ENCODE measurements around the gene VAC14.

Gene VAC14

GRCh38 chr16:70698901-70699300, 102.1 kb downstream of the VAC14 start:
- Histone ChIP-seq H3K79me1 (ENCODE audit: low read length) (peaks cover 45% of the 10 kb centered on the region), H3K23ac (ENCODE audit: low read length) (no peak overlapping the region), H3K4me2 (ENCODE audit: low read length) (no peak overlapping the region), H2BK12ac (ENCODE audit: low read length) (no peak overlapping the region), H2BK5ac (ENCODE audit: low read depth, low read length, poor library complexity) (no peak overlapping the region), H3K14ac (ENCODE audit: low read length) (no peak overlapping the region), H3K27ac (ENCODE audit: low read depth, low read length) (no peak overlapping the region), H3K9ac (ENCODE audit: low read length) (no peak overlapping the region), H3K4ac (ENCODE audit: low read depth, low read length) (no peak overlapping the region), H2BK120ac (ENCODE audit: insufficient read depth, low read length, poor library complexity) (no peak overlapping the region), H3K79me2 (ENCODE audit: control insufficient read depth, insufficient read depth, low read length, poor library complexity) (no peaks in the 10 kb centered on the region), H3K36me3 (ENCODE audit: control insufficient read depth in 1 of 2, insufficient read depth in 2 of 2, low read length in 2 of 2) (peaks cover 8% of the 10 kb centered on the region in 2 experiments), H4K12ac (ENCODE audit: low read depth, low read length) (no peak overlapping the region), H3K4me3 (ENCODE audit: low read depth, low read length) (no peak overlapping the region), H2AFZ (ENCODE audit: insufficient read depth, low read length, poor library complexity) (no peak overlapping the region), H4K91ac (ENCODE audit: low read depth, low read length) (no peak overlapping the region), H4K8ac (ENCODE audit: low read depth, low read length) (no peak overlapping the region), H3K18ac (ENCODE audit: low read length) (no peak overlapping the region), H3K27me3 (ENCODE audit: insufficient read depth, low read length) (no peaks in the 10 kb centered on the region), H3K9me3 (ENCODE audit: insufficient read depth, low read depth, low read length) (no peaks in the 10 kb centered on the region), H3K4me1 (ENCODE audit: control insufficient read depth in 1 of 2, insufficient read depth in 2 of 2, low read length in 2 of 2) (peaks cover 63 to 71% of the 10 kb centered on the region in 2 experiments), H2AK5ac (ENCODE audit: low read length) (no peak overlapping the region)
- WGBS (ENCODE audit: extremely low coverage, insufficient coverage, insufficient read length), result no CpG with 5 or more reads among the region's 10 CpGs
- DNase-seq, result no peak

GRCh38 chr16:70697594-70698170, 103.3 kb downstream of the VAC14 start:
- no peaks in the 10 kb centered on the region for H3K27me3 ChIP-seq (ENCODE audit: insufficient read depth, low read length)
- no peak overlapping the region for H3K4me2 ChIP-seq (ENCODE audit: low read length)
- WGBS (ENCODE audit: extremely low coverage, insufficient coverage, insufficient read length), result no CpG with 5 or more reads among the region's 14 CpGs

GRCh38 chr16:70696952-70697593, 103.9 kb downstream of the VAC14 start:
- Histone ChIP-seq H3K4ac (ENCODE audit: low read depth, low read length) (no peak overlapping the region), H2BK5ac (ENCODE audit: low read depth, low read length, poor library complexity) (peak overlapping the region; percentile 3), H2BK120ac (ENCODE audit: insufficient read depth, low read length, poor library complexity) (peak overlapping the region; percentile 59), H3K4me3 (ENCODE audit: low read depth, low read length) (no peak overlapping the region), H4K91ac (ENCODE audit: low read depth, low read length) (peak overlapping the region; percentile 40), H3K36me3 (ENCODE audit: control insufficient read depth in 1 of 2, insufficient read depth in 2 of 2, low read length in 2 of 2) (peaks cover 8% of the 10 kb centered on the region in 2 experiments), H3K18ac (ENCODE audit: low read length) (peak overlapping the region; percentile 43), H4K12ac (ENCODE audit: low read depth, low read length) (no peak overlapping the region), H3K79me2 (ENCODE audit: control insufficient read depth, insufficient read depth, low read length, poor library complexity) (peaks cover 3% of the 10 kb centered on the region), H3K9ac (ENCODE audit: low read length) (no peak overlapping the region), H3K9me3 (ENCODE audit: insufficient read depth, low read depth, low read length) (no peaks in the 10 kb centered on the region), H3K27ac (ENCODE audit: low read depth, low read length) (peak overlapping the region; percentile 51), H2AFZ (ENCODE audit: insufficient read depth, low read length, poor library complexity) (peak overlapping the region; percentile 13), H3K27me3 (ENCODE audit: insufficient read depth, low read length) (no peaks in the 10 kb centered on the region), H4K8ac (ENCODE audit: low read depth, low read length) (peak overlapping the region; percentile 30), H3K23ac (ENCODE audit: low read length) (no peak overlapping the region), H3K14ac (ENCODE audit: low read length) (peak overlapping the region; percentile 10), H2BK12ac (ENCODE audit: low read length) (peak overlapping the region; percentile 66), H3K4me1 (ENCODE audit: control insufficient read depth in 1 of 2, insufficient read depth in 2 of 2, low read length in 2 of 2) (peaks cover 67 to 73% of the 10 kb centered on the region in 2 experiments), H2AK5ac (ENCODE audit: low read length) (peak overlapping the region; percentile 73), H3K4me2 (ENCODE audit: low read length) (no peak overlapping the region), H3K79me1 (ENCODE audit: low read length) (peaks cover 57% of the 10 kb centered on the region)
- no CpG with 5 or more reads among the region's 19 CpGs for WGBS (ENCODE audit: extremely low coverage, insufficient coverage, insufficient read length)
- DNase-seq, result peak; percentile 89 to 90

More at GRCh38 chr16:70697594-70698170, 103.3 kb downstream of the VAC14 start:
- Histone ChIP-seq H4K91ac (ENCODE audit: low read depth, low read length) (peak overlapping the region; percentile 40), H2BK120ac (ENCODE audit: insufficient read depth, low read length, poor library complexity) (peak overlapping the region; percentile 59), H2BK12ac (ENCODE audit: low read length) (peak overlapping the region; percentile 66), H3K9me3 (ENCODE audit: insufficient read depth, low read depth, low read length) (no peaks in the 10 kb centered on the region), H3K79me1 (ENCODE audit: low read length) (peaks cover 52% of the 10 kb centered on the region), H3K14ac (ENCODE audit: low read length) (peak overlapping the region; percentile 20), H3K4me1 (ENCODE audit: control insufficient read depth in 1 of 2, insufficient read depth in 2 of 2, low read length in 2 of 2) (peaks cover 62 to 71% of the 10 kb centered on the region in 2 experiments), H4K12ac (ENCODE audit: low read depth, low read length) (no peak overlapping the region), H4K8ac (ENCODE audit: low read depth, low read length) (no peak overlapping the region), H3K79me2 (ENCODE audit: control insufficient read depth, insufficient read depth, low read length, poor library complexity) (peaks cover 3% of the 10 kb centered on the region), H3K23ac (ENCODE audit: low read length) (no peak overlapping the region), H3K4me3 (ENCODE audit: low read depth, low read length) (no peak overlapping the region), H3K36me3 (ENCODE audit: control insufficient read depth in 1 of 2, insufficient read depth in 2 of 2, low read length in 2 of 2) (peaks cover 8% of the 10 kb centered on the region in 2 experiments), H3K27ac (ENCODE audit: low read depth, low read length) (peak overlapping the region; percentile 51), H3K9ac (ENCODE audit: low read length) (no peak overlapping the region), H2BK5ac (ENCODE audit: low read depth, low read length, poor library complexity) (no peak overlapping the region), H2AK5ac (ENCODE audit: low read length) (peak overlapping the region; percentile 73), H2AFZ (ENCODE audit: insufficient read depth, low read length, poor library complexity) (peak overlapping the region; percentile 13), H3K18ac (ENCODE audit: low read length) (peak overlapping the region; percentile 43), H3K4ac (ENCODE audit: low read depth, low read length) (no peak overlapping the region)
- no peak for DNase-seq

- Histone ChIP-seq H2BK12ac (ENCODE audit: low read length) (no peak overlapping the region), H3K79me2 (ENCODE audit: control insufficient read depth, insufficient read depth, low read length, poor library complexity) (peaks cover 3% of the 10 kb centered on the region), H2AK5ac (ENCODE audit: low read length) (peak overlapping the region; percentile 2), H3K27ac (ENCODE audit: low read depth, low read length) (no peak overlapping the region), H3K23ac (ENCODE audit: low read length) (no peak overlapping the region), H3K4me3 (ENCODE audit: low read depth, low read length) (no peak overlapping the region), H3K27me3 (ENCODE audit: insufficient read depth, low read length) (no peaks in the 10 kb centered on the region), H3K18ac (ENCODE audit: low read length) (no peak overlapping the region), H4K8ac (ENCODE audit: low read depth, low read length) (no peak overlapping the region), H3K4ac (ENCODE audit: low read depth, low read length) (no peak overlapping the region), H3K36me3 (ENCODE audit: control insufficient read depth in 1 of 2, insufficient read depth in 2 of 2, low read length in 2 of 2) (peaks cover 8% of the 10 kb centered on the region in 2 experiments), H3K14ac (ENCODE audit: low read length) (no peak overlapping the region), H4K12ac (ENCODE audit: low read depth, low read length) (no peak overlapping the region), H2BK120ac (ENCODE audit: insufficient read depth, low read length, poor library complexity) (peak overlapping the region; percentile 35), H3K79me1 (ENCODE audit: low read length) (peaks cover 57% of the 10 kb centered on the region), H4K91ac (ENCODE audit: low read depth, low read length) (peak overlapping the region; percentile 40), H3K9ac (ENCODE audit: low read length) (no peak overlapping the region), H3K4me1 (ENCODE audit: control insufficient read depth in 1 of 2, insufficient read depth in 2 of 2, low read length in 2 of 2) (peaks cover 71 to 72% of the 10 kb centered on the region in 2 experiments), H2BK5ac (ENCODE audit: low read depth, low read length, poor library complexity) (no peak overlapping the region), H3K4me2 (ENCODE audit: low read length) (no peak overlapping the region), H2AFZ (ENCODE audit: insufficient read depth, low read length, poor library complexity) (no peak overlapping the region), H3K9me3 (ENCODE audit: insufficient read depth, low read depth, low read length) (no peaks in the 10 kb centered on the region)
- WGBS (ENCODE audit: extremely low coverage, insufficient coverage, insufficient read length), result no CpG with 5 or more reads among the region's 8 CpGs
- no peak for DNase-seq
These were observed 104.6 kb downstream of the VAC14 start for GRCh38 chr16:70696355-70696754.
